GM18951 (cell line): ENCODE data around the gene TNPO1.
A peak's percentile ranks its signal among the peaks of the same experiment; 100 is the strongest.

Experiments
- POLR2A ChIP-seq: IDR thresholded peaks from 4 replicates; pipeline ENCODE4 v1.6.1; 2011; ENCODE audit warnings: mild to moderate bottlenecking; ENCODE audit not compliant: insufficient read length, insufficient read depth; ENCODE audit errors: extremely low read depth
- in situ Hi-C: fragments of 300-500 bp; cut with MboI; formaldehyde crosslinking; loops from one replicate; pipeline ENCODE4 v1.12.0; 2022; ENCODE audit warnings: low sequenced_read_pairs, mixed read lengths, inconsistent platforms; ENCODE audit not compliant: unreplicated experiment

Gene TNPO1

GRCh38 chr5:72830362-72830761 is 13.9 kb downstream of the TNPO1 start:
- in situ Hi-C loops, result no loop called here
- TF ChIP-seq POLR2A, result no peak

- in situ Hi-C loops, result no loop called here
- no peak for TF ChIP-seq POLR2A
Observed at GRCh38 chr5:72831685-72832084, 15.2 kb downstream of the TNPO1 start.

GRCh38 chr5:72834924-72835323 is 18.5 kb downstream of the TNPO1 start:
- in situ Hi-C loops, result no loop called here
- TF ChIP-seq POLR2A, result no peak

GRCh38 chr5:72835633-72836032 is 19.2 kb downstream of the TNPO1 start:
- in situ Hi-C loops, result no loop called here
- TF ChIP-seq POLR2A, result no peak

GRCh38 chr5:72836810-72837209 is 20.3 kb downstream of the TNPO1 start:
- in situ Hi-C loops, result no loop called here
- TF ChIP-seq POLR2A, result no peak

- in situ Hi-C loops, result no loop called here
- TF ChIP-seq POLR2A, result no peak
Observed at GRCh38 chr5:72837524-72838096, 21.1 kb downstream of the TNPO1 start.

- in situ Hi-C loops, result no loop called here
- TF ChIP-seq POLR2A, result no peak
Observed at GRCh38 chr5:72840041-72840440, 23.6 kb downstream of the TNPO1 start.

- in situ Hi-C loops, result no loop called here
- TF ChIP-seq POLR2A, result no peak
Observed at GRCh38 chr5:72841756-72842535, 25.5 kb downstream of the TNPO1 start.

- in situ Hi-C loops, result no loop called here
- no peak for TF ChIP-seq POLR2A
Observed at GRCh38 chr5:72842816-72843215, 26.4 kb downstream of the TNPO1 start.

- TF ChIP-seq POLR2A, result no peak
- in situ Hi-C loops, result no loop called here
Observed at GRCh38 chr5:72844218-72844603, 27.8 kb downstream of the TNPO1 start.

GRCh38 chr5:72845889-72846288 is 29.4 kb downstream of the TNPO1 start:
- in situ Hi-C loops, result no loop called here
- no peak for TF ChIP-seq POLR2A

GRCh38 chr5:72846483-72846882 is 30.0 kb downstream of the TNPO1 start:
- TF ChIP-seq POLR2A, result no peak
- in situ Hi-C loops, result no loop called here

GRCh38 chr5:72847439-72847838 is 31.0 kb downstream of the TNPO1 start:
- TF ChIP-seq POLR2A, result no peak

GRCh38 chr5:72847989-72848473 is 31.6 kb downstream of the TNPO1 start:
- in situ Hi-C loops, result no loop called here
- peak; percentile 97 for TF ChIP-seq POLR2A

More at GRCh38 chr5:72847439-72847838, 31.0 kb downstream of the TNPO1 start:
- in situ Hi-C loops, result no loop called here

GRCh38 chr5:72848474-72849428 is 32.3 kb downstream of the TNPO1 start:
- in situ Hi-C loops, result no loop called here
- peak; percentile 54 for TF ChIP-seq POLR2A
